NCI-H1092 (cell line): ENCODE data around the gene ZNF32.
"Not testable (repeated sequence)": the region's sequence is repeated elsewhere in the genome, so short reads cannot be mapped to it uniquely, and the experiment has no call there.

Experiments
- DNase-seq: peaks from one replicate; lab custom pipeline; 2025; lab: John Stamatoyannopoulos, UW

The ZNF32 gene

DNA sequence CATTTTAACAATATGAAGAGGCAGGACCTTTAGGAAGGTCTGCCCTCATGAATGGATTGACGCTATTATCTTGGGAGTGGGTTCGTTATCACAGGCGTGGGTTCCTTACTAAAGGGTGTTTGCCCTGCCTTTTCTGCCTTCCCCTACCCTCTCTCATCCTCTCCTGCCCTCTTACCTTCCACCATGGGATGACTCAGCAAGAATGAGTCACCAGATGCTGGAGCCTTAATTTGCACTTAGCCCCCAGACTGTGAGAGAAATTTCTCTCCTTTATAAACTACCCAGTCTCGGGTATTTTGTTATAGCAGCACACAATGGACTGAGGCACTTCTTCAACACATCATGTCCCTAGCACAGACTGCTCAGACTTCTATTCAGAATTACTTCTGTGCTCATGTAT, 31.4 kb upstream of the ZNF32 start:
- DNase-seq, result no peak

DNA sequence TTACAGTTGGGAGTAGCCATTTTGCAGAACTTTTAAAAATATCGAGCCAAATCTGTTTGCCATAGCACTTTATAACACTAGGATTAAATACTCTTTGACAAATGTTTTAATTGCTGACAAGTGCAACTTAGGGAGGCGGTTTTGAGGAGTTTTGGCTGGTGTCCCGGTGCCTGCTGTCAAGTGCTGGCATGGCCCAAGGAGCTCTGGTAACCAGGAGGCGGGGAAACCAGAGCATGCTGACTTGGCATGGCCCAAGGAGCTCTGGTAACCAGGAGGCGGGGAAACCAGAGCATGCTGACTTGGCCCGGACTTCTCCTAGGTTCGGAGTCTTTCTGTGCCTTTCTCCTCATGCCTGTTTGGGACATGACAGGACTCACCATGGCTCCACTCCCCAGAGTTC, 30.8 kb upstream of the ZNF32 start:
- DNase-seq, result no peak

DNA sequence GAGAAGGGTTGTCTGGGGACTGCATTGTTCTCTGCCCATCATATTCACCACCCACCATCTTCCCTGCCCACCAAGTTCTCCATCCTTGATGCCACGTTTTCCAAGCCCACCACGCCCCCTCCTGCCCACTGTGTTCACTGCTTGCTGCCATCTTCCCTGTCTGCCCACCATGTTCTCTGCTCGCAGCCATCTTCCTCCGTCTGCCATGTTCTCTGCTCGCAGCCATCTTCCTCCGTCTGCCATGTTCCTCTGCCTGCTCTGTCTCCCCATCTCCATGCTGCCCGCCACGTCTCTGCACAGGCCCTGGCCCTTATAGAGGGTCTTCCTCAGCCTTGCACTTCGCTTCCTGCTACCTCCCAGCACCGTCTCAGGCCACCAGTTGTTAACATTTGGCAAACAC, 30.0 kb upstream of the ZNF32 start:
- no peak for DNase-seq

DNA sequence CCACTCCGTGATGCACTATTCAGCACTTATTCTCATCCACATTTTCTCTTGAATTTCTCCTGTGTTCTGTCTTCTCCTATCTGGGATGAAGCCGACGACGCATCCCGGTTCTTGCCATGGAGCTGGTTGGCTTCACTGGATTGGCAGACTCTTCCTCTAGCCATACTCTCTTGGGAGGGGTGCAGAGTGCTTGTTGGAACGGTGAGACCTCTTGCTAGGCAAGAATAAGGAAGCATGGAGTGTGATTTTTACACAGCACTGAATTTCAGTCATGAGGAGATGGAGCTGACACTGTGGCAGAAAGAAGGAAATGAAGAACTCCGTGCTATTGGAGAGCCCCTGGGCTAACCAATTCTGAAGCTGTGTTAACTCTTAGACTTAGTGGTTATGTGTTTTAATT, 28.2 kb upstream of the ZNF32 start:
- DNase-seq, result no peak

DNA sequence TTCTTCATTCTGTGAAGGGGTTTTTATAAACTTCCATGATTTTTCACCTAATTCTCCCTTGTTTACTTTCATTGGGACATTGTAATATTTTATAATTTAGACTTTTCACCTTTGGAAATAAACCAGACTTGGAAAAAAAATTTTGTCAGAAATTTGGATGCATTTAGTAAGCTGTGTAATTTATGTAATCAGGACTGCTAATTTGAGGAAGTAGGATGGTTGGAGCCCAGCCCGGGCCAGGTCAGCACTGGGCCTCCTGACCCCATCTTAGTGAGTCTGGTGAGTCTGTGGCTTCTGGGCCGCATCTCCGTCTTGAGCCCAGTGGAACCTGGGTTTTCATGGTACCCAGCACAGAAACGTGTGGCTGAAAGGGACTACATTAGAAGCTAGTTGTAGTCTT, 27.6 kb upstream of the ZNF32 start:
- no peak for DNase-seq

DNA sequence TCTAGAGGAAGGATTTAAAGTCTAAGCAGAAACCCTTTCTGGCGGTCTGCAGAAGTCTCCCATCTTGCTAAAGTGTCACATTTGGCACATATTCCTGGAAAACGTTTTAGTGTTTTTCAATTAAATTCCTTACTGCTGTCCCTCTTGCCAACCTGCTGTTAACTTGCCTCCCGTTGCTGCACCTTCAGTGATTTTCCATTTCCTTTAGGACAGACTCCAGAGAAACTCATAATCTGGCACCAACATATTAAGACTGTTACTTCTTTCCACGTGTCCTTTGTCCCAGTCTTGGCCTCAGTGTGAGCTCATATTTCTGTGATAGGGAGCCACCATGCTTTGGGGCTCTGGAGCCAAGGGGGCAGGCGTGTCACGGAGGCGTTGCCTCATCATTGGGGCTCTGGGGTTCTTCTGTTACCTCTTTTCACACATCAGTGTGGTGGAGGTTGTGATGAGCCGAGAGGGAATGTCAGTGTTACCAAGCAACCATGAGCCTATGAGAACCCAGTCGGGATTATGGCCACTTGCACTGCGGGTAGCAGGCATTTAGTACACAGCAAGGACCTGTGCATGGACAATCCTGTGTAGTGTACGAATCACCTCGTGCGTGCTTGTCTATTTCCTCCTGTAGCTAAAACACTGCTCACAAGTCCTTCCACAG, 26.0 kb upstream of the ZNF32 start:
- no peak for DNase-seq

DNA sequence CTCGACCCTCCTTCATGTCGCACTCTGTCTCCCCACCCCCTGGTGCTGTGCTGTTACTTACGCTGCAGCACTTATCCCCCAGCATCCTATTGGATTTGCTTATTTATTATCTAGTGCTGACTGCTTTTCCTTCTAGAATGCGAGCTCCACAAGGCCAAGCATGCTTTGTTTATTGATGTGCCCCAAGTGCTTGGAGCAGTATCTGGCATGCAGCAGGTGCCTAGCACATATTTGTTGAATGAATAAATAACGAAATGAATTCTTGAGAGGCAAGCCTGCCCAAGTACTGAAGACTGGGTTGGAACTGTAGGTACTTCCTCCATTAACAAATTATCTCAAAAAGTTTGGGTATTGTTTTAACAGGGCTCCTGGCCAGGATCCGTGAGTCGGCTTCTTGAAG, 24.8 kb upstream of the ZNF32 start:
- no peak for DNase-seq

DNA sequence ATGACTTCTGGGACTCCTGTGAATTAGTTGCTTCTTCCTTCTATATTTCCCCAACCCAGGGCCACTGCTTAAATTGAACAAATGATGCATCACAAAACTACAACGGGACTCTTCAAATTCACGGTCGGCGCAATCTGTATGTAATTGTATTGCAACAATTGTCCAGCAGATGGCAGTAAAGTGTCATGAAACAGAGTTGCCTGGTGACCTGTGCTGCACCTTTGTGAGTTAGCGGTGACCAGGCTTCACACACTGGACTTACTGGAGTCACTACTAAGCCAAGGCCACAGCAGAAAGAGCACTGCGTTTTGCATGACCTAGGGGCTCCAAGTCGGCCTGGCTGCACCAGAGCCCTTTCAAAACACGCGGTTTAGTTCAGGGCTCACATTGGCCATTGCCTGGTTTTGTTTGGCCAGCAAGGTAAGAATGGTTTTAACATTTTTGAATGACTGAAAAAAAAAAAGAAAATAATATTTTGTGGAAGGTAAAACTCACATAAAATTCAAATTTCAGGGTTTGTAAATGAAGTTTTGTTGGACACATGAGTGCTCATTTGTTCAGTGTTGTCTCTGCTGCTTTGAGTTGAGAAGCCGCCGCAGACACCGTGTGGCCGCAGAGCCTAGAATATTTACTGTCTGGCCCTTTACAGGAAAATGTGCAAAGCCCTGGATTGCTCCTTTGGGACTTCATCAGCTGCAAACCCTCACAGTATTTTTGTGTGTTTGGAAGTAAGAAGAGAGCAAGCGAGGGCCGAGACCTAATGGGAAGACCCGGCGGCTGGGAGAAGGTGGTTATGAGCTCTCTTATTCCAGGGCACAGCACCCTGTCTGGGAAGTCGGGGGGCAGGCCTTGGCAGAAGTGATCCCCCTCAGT, 23.2 kb upstream of the ZNF32 start:
- DNase-seq, result peak; percentile 2

DNA sequence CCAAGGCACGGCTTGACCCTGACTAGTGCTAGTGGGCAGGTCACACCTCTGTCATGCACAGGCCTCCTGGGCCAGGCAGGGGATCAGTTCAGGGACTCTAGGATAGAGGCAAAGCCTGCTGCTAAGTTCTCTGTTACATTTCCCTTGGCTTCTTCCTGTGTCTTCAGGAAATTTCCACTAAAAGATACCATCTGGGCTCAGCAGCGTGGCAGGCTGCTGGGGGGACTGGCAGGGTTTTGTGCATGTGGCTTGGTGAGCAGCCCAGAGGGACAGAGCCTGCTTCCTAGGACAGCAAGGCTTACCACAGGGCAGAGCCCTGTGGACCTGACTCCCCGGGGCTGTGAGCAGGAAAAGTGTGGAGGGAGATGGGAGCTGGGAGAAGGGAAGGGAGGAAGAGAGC, 20.7 kb upstream of the ZNF32 start:
- no peak for DNase-seq

DNA sequence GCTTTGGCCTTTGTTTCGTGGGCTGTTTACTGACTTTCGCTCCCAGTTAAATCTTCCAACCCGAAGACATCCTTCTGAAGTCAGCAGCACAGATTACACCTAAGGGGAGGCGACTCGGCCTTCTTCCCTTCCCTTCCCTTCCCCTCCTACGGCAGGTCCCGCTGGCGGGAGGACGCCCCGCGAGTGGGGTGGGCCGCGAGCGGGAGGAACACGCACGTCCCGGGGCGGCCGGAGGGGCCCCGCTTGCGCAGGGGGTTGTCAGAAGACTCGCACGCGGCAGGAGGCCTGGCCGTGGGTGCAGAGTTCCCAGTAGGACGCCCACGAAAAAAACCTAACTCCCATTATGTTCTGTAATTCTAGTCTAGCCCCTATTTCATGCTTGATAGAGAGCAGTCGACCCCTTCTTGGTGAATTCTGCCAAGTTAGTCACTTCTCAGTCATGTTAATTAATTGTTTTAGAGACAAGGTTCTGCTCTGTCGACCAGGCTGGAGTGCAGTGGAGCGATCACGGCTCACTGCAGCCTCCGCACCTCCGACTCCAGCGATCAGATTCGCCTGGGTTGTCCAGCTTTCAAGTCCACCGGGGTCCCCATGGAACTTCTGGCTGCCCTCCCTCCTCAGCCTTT, 19.2 kb upstream of the ZNF32 start:
- no peak for DNase-seq

DNA sequence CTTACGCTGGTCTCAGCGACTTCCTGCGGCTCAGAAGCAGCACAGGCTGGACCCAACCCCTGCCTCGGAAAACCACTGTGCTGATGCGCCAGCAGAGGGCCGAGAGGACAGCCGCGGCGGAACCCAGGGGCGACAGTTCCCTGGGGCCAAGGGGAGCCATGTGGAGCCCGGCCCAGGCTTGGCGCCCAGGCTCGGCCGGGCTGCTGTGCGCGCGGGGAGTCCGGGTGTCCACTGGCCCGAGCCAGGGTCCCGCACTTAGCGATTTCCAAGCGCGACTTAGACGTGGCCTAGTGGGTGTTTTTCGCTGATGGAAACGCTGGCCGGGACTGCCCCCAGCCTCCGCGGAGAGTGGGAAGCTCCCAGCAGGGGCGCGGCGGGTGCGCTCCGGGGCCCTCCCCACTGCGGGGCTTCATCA, 18.6 kb upstream of the ZNF32 start:
- no peak for DNase-seq

DNA sequence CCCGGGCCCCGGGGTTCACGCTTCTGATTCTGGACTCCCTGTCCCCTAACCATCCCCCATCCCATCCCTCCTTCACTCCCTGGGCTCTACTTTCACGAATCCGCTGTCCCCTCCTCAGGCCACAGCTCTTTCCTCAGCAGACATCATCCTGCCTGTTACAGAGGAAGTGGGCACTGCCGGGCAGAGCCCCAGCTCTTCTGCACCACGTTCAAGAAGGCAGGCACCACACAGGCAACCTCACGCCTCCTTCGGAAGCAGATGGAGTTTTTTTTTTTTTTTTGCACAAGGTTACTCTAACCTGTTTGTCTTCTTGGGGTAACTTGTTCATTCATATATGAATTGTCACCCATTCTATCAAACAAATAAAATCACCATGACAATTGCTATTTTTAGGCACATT, 17.9 kb upstream of the ZNF32 start:
- DNase-seq, result no peak

DNA sequence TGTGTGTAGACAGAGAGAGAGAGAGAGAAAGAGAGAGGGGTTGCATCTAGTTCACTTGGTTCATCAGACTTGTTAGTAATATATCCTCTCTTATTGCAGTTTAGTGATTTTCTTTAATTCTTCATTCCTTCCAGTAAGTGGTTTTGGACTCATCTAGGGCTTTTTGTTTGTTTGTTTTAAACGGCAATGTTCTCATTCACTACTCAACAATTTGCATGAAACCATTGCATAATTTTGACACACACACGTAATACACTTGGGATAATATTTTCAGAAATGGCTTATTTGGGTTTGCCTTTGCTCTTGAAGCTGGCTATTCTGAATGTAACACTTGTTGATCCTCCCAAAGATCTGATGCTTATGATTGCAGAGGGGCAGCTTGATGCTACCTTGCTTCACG, 16.4 kb upstream of the ZNF32 start:
- DNase-seq, result no peak

DNA sequence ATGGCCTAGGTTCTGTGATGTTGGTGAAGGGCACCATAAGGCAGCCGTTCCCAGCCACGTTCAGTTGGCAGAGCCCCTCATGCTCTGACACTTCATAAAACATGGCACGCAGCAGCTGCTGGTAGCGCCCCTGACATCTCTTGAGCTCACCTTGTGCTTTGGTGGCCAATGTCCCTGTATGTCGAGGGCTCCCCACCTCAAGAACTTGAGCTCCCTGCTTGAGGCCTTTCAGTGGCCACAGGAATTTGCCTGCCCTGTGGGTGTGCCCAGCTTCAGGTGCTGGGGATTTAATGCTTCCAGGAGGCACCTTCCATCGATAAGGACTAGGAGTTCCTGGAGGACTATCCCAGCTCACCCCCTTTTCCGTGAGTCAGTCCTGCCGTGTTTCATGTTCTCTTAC, 9.5 kb upstream of the ZNF32 start:
- no peak for DNase-seq

DNA sequence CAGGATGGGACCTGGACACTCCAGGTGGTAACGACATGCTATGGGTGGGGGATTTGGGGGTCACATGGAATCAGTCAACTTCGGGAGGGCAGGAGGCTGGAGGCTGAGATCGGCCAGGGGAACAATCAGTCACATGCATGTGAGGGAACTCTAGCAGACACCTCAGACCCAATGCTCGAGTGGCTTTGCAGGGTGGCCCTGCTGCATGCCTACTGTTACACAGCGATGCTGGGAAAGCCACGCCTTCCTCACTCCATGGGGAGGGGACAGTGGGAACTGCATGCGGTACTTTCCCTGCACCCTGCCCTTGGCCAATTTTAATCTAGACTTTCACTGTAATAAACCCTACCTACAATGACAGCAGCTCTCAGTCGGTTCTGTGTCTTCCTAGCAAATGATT, 6.6 kb upstream of the ZNF32 start:
- DNase-seq, result no peak

DNA sequence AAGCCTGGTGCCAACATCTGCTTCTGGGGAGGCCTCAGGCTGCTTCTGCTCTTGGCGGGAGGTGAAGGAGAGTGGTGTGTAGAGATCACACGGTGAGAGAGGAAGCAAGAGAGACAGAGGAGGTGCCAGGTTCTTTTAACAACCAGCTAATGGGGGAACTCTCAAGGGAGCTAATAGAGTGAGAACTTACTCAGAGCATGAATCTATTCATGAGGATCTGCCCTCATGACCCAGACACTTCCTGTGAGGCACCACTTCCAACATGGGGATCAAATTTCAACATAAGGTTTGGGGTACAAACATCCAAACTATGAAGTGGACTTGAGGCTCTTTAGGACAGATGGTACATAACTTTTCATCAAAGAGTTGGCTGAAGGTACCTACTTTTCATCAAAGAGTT, 5.1 kb upstream of the ZNF32 start:
- no peak for DNase-seq

DNA sequence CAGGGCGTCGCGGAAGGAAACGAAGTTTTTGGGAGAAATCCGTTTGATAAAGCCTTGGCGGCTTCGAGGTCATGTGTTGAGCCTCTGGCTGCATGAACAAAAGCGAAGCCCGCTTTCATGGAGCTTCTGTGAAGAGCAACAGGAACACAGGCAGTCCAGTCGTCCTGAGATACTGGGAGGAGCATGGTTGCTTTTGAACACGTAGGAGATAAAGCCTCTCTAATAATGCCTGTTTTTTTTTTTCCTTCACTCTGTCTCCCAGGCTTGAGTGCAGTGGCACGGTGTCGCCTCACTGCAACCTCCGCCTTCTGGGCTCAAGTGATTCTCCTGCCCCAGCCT, 473 bp upstream of the ZNF32 start:
- DNase-seq, result no peak

DNA sequence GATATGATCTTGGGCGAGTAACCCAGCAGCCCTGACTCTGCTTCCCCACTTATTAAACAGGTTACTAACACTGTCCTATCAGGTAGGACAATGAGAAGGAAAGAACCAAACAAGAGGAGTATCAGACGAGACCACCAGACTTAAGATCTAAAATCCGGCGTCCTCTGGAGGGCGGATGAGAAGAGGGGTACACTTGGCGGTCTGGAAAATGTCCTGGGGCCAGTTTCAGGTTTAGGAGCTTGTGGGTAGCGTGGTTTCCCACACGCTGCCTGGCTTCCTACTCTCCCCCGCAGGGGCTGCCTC, 635 bp downstream of the ZNF32 start:
- DNase-seq, result no peak

DNA sequence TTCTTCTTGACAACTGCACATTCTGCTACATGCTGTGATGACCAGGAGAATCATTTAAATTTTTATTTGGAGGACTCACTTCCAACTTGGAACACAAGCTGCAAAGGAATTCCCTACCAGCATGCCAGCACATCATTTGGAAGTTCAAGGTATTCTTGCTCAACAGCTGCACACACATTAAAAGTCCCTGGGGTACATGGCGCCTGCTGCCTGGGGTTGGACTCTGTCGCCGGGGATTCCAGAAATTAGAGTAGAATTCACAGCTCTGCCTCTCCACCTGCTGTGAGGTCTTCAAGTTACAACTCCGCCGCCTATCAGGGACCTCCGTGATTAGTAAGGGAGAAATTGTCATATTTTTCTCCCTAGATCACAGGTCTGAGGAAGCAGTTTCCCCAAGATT, 1.1 kb downstream of the ZNF32 start:
- no peak for DNase-seq

DNA sequence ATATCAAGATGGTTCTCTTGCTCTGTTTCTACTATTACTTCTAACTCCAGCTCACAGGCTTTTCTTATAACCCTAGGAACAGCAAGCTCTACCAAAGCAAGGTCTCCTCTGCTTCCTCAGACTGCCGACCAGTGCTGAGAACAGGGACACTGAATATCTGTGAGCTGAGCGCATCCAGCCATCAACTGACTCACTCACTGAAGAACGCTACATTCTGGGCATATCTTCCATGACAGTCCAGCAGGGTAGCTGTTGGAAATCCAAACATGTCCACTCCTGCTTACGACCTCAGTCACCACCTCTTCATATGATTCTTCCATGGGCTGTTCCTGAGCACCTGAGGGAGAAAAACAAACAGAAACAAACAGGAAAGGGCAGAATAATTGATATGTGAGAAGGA, 2.8 kb downstream of the ZNF32 start:
- no peak for DNase-seq

DNA sequence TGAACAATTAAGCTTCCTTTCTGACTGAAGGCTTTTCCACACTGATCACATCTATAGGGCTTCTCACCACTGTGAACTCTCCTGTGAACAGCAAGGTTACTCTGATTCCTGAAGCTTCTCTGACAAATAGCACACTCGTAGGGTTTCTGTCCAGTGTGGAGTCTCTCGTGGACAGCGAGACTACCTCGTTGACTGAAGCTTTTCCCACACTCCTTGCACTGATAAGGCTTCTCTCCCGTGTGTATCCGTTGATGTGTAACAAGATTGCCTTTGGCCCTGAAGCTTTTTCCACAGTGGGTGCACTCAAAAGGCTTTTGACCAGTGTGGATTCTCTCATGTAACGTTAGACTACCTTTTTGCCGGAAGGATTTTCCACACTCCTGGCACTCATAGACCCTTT, 4.4 kb downstream of the ZNF32 start:
- DNase-seq, result no peak

DNA sequence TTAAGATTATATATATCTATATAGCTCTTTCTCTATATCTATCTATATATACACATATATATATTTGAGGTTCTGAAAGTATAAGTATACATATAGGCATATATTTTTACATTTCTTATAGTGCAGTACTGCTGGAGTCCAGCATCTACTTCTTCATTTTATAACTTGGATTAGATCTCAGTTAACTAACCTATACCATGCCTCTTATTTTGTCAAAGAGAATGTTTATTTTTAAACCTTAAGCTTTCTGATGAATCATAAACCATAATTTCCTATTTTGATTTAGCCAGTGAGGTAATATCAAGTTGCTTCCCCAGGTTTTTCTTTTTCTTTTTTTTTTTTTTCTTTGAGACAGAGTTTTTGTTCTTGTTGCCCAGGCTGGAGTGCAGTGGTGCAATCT, 8.1 kb downstream of the ZNF32 start:
- DNase-seq, result no peak

DNA sequence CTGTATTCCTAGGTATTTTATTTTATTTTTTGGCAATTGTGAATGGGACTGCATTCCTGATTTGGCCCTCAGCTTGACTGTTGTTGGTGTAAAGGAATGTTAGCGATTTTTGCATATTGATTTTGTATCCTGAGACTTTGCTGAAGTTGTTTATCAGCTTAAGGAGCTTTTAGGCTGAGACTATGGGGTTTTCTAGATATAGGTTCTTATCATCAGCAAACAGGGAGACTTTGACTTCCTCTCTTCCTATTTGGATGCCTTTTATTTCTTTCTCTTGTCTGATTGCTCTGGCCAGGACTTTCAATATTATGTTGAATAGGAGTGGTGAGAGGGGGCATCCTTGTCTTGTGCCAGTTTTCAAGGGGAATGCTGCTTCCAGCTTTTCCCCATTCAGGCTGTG, 12.9 kb downstream of the ZNF32 start:
- DNase-seq, result not testable (repeated sequence)

DNA sequence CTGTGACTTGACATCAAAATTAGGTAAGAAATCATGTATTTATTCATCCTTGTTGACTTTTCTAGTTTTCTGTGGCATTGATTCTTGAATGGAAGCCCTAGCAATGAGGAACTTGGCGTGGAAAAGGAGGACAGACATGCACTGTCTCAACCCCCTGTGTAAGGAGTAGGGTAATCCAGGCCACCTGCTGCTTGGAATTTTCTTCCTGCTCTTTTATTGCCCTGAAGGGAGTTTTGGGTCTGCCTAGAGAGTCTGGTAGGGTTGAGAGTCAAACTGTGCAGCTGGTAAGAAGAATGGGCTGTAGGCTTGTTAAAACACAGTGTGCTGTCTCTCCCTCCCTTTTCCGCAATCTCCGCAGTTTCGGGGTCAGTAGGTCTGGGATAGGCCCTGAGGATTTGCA, 19.7 kb downstream of the ZNF32 start:
- DNase-seq, result no peak
